H9 (cell line): ENCODE data around the gene SSBP2. TPM values are rescaled to one million over a fixed set of nuclear protein-coding genes. Genes with fewer than 3 reads are reported as not detected.
A peak's percentile ranks its signal among the peaks of the same experiment; 100 is the strongest.

ENCODE experiments used
- DNase-seq: peaks from one replicate; pipeline ENCODE4 v3.0.0-alpha.2; 2017
- H2AFZ ChIP-seq: one replicate; pipeline ENCODE4 v1.6.1; 2013; ENCODE audit warnings: mild to moderate bottlenecking, low read length, control low read depth, moderate library complexity
- H2AK5ac ChIP-seq: 2 replicates; pipeline ENCODE4 v1.6.1; 2013; ENCODE audit warnings: low read length, control low read depth, mixed read lengths; ENCODE audit not compliant: insufficient read length
- H2BK120ac ChIP-seq: one replicate; pipeline ENCODE4 v1.6.1; 2013; ENCODE audit warnings: low read depth, mild to moderate bottlenecking, low read length, control low read depth, inconsistent platforms; ENCODE audit not compliant: poor library complexity, severe bottlenecking
- H2BK12ac ChIP-seq: 2 replicates; pipeline ENCODE4 v1.6.1; 2013; ENCODE audit warnings: low read length, control low read depth, mixed read lengths, low read depth; ENCODE audit not compliant: insufficient read length
- H2BK15ac ChIP-seq: 2 replicates; pipeline ENCODE4 v1.6.1; 2013; ENCODE audit warnings: low read depth, low read length, control low read depth
- H2BK20ac ChIP-seq: one replicate; pipeline ENCODE4 v1.6.1; 2013; ENCODE audit warnings: low read depth, mild to moderate bottlenecking, low read length, control low read depth, inconsistent platforms; ENCODE audit not compliant: poor library complexity, severe bottlenecking
- H2BK5ac ChIP-seq: 2 replicates; pipeline ENCODE4 v1.6.1; 2013; ENCODE audit warnings: low read length, control low read depth, mixed read lengths; ENCODE audit not compliant: insufficient read length
- H3K14ac ChIP-seq: 2 replicates; pipeline ENCODE4 v1.6.1; 2013; ENCODE audit warnings: low read length, control low read depth; ENCODE audit not compliant: insufficient read depth
- H3K18ac ChIP-seq: 2 replicates; pipeline ENCODE4 v1.6.1; 2013; ENCODE audit warnings: low read depth, mild to moderate bottlenecking, mixed read lengths, low read length, control low read depth; ENCODE audit not compliant: insufficient read length
- H3K23ac ChIP-seq: 2 replicates; pipeline ENCODE4 v1.6.1; 2013; ENCODE audit warnings: low read length, control low read depth, mixed read lengths, low read depth; ENCODE audit not compliant: insufficient read length
- H3K23me2 ChIP-seq: 2 replicates; pipeline ENCODE4 v1.6.1; 2013; ENCODE audit warnings: low read depth, mild to moderate bottlenecking, mixed read lengths, low read length, control low read depth; ENCODE audit not compliant: insufficient read length, poor library complexity, severe bottlenecking
- H3K27ac ChIP-seq: 2 replicates; pipeline ENCODE4 v1.5.1; 2013; ENCODE audit warnings: low read length, control low read depth, mixed read lengths, low read depth; ENCODE audit not compliant: insufficient read length
- H3K27me3 ChIP-seq: 2 replicates; pipeline ENCODE4 v1.6.1; 2013; ENCODE audit warnings: low read length, control low read depth, inconsistent platforms; ENCODE audit not compliant: insufficient read depth
- H3K4ac ChIP-seq: 2 replicates; pipeline ENCODE4 v1.6.1; 2013; ENCODE audit warnings: low read depth, mild to moderate bottlenecking, control low read depth, inconsistent platforms, low read length, moderate library complexity
- H3K4me1 ChIP-seq: 2 replicates; pipeline ENCODE4 v1.6.1; 2013; ENCODE audit warnings: low read length, control low read depth, inconsistent platforms; ENCODE audit not compliant: insufficient read depth
- H3K4me2 ChIP-seq: 2 replicates; pipeline ENCODE4 v1.6.1; 2013; ENCODE audit warnings: low read length, control low read depth, mixed read lengths; ENCODE audit not compliant: insufficient read length, insufficient read depth
- H3K56ac ChIP-seq: 2 replicates; pipeline ENCODE4 v1.6.1; 2013; ENCODE audit warnings: low read depth, mild to moderate bottlenecking, mixed read lengths, low read length, control low read depth; ENCODE audit not compliant: insufficient read length
- H3K79me1 ChIP-seq: 2 replicates; pipeline ENCODE4 v1.6.1; 2013; ENCODE audit warnings: low read depth, mild to moderate bottlenecking, moderate library complexity, low read length, control low read depth, inconsistent platforms; ENCODE audit not compliant: insufficient read depth, poor library complexity, severe bottlenecking
- H3K79me2 ChIP-seq: 2 replicates; pipeline ENCODE4 v1.6.1; 2013; ENCODE audit warnings: low read length, control low read depth, inconsistent platforms; ENCODE audit not compliant: insufficient read depth
- H3K9ac ChIP-seq: 2 replicates; pipeline ENCODE4 v1.6.1; 2013; ENCODE audit warnings: low read length, control low read depth, mixed read lengths; ENCODE audit not compliant: insufficient read length; ENCODE audit errors: extremely low read depth
- H3K9me3 ChIP-seq: one replicate; pipeline ENCODE4 v1.6.1; 2013; ENCODE audit warnings: low read depth, low read length, inconsistent platforms; ENCODE audit not compliant: control insufficient read depth
- H3T11ph ChIP-seq: one replicate; pipeline ENCODE4 v1.6.1; 2013; ENCODE audit warnings: mild to moderate bottlenecking, low read length, control low read depth, inconsistent platforms
- H4K20me1 ChIP-seq: one replicate; pipeline ENCODE4 v1.6.1; 2013; ENCODE audit not compliant: control insufficient read depth, insufficient read length, insufficient read depth
- H4K5ac ChIP-seq: 2 replicates; pipeline ENCODE4 v1.6.1; 2013; ENCODE audit warnings: low read depth, mild to moderate bottlenecking, mixed read lengths, low read length, control low read depth; ENCODE audit not compliant: insufficient read length
- H4K8ac ChIP-seq: replicated peaks from 2 replicates; pipeline ENCODE4 v1.6.1; 2013; ENCODE audit warnings: low read length, control low read depth, mixed read lengths, low read depth; ENCODE audit not compliant: insufficient read length
- H4K91ac ChIP-seq: 2 replicates; pipeline ENCODE4 v1.6.1; 2013; ENCODE audit warnings: low read depth, mild to moderate bottlenecking, moderate library complexity, mixed read lengths, low read length, control low read depth; ENCODE audit not compliant: insufficient read length
- H3K27ac Mint-ChIP-seq, 3 experiments: 2 replicates in 2 of 3; 3 replicates in 1 of 3; pipeline ENCODE4 v1.8.0; 2020 to 2021; ENCODE audit warnings: mixed read lengths in 3 of 3, mild to moderate bottlenecking in 1 of 3, moderate library complexity in 1 of 3
- H3K27me3 Mint-ChIP-seq: 2 replicates; pipeline ENCODE4 v1.8.0; 2021; ENCODE audit warnings: low read depth, mild to moderate bottlenecking, moderate library complexity, mixed read lengths
- H3K36me3 Mint-ChIP-seq, 3 experiments: 2 replicates in 2 of 3; 3 replicates in 1 of 3; pipeline ENCODE4 v1.8.0; 2020 to 2021; ENCODE audit warnings: low read depth in 3 of 3, mixed read lengths in 3 of 3; ENCODE audit not compliant: insufficient read depth in 1 of 3
- H3K4me1 Mint-ChIP-seq, 2 experiments: 2 replicates each; pipeline ENCODE4 v1.8.0; 2020; ENCODE audit warnings: mixed read lengths in 2 of 2
- H3K4me3 Mint-ChIP-seq, 2 experiments: 2 replicates in 1 of 2; 3 replicates in 1 of 2; pipeline ENCODE4 v1.8.0; 2020 to 2021; ENCODE audit warnings: mild to moderate bottlenecking in 2 of 2, mixed read lengths in 2 of 2, moderate library complexity in 1 of 2
- H3K9me3 Mint-ChIP-seq, 2 experiments: 2 replicates in 1 of 2; 3 replicates in 1 of 2; pipeline ENCODE4 v1.8.0; 2020; ENCODE audit warnings: mild to moderate bottlenecking in 2 of 2, mixed read lengths in 2 of 2, moderate library complexity in 1 of 2
- CTCF ChIP-seq: fragments of 200-600 bp; sonication (generic); conservative IDR thresholded peaks from 3 replicates; pipeline ENCODE4 v1.8.0; 2021; ENCODE audit warnings: antibody characterized with exemption, mild to moderate bottlenecking
- WGBS: extraction: QIAGEN DNeasy Blood & Tissue Kit; methylation state at CpG from one replicate; pipeline ENCODE4 v1.1.7; 2013; ENCODE audit warnings: missing lambda C conversion rate, low lambda C conversion rate, mixed read lengths; ENCODE audit not compliant: insufficient read length; ENCODE audit errors: extremely low coverage; 5-methylcytosine and 5-hydroxymethylcytosine counted together
- total RNA-seq: library from RNA; stranded (reverse); gene quantifications from 2 replicates; pipeline ENCODE4 v1.2.1, GENCODE V29; 2021

Gene SSBP2
- total RNA-seq, 1 experiment from 2014 or later: 35.6 TPM

- H3K9ac ChIP-seq: no peak overlapping the region
- WGBS: no CpG with 5 or more reads among the region's 10 CpGs
These were observed 357.5 kb downstream of the SSBP2 start for GRCh38 chr5:81393430-81393782.

More at GRCh38 chr5:81393430-81393782, 357.5 kb downstream of the SSBP2 start:
- Histone ChIP-seq H3K4me1 (no peaks in the 10 kb centered on the region), H3K27me3 (no peaks in the 10 kb centered on the region), H2BK20ac (no peak overlapping the region), H3K56ac (no peak overlapping the region), H4K5ac (no peak overlapping the region), H2BK5ac (no peak overlapping the region), H3K14ac (peak overlapping the region; percentile 63; the same call in 1 of the 2 replicates), H3K79me2 (no peaks in the 10 kb centered on the region), H3K23ac (no peak overlapping the region), H4K91ac (no peak overlapping the region), H3K18ac (no peak overlapping the region), H3K4ac (no peak overlapping the region), H2BK120ac (no peak overlapping the region), H3K9me3 (no peaks in the 10 kb centered on the region), H3T11ph (no peak overlapping the region), H2BK12ac (no peak overlapping the region), H3K4me2 (peak overlapping the region; percentile 89), H3K27ac (no peak overlapping the region), H3K23me2 (peaks cover 3% of the 10 kb centered on the region), H4K8ac (no peak overlapping the region), H2AK5ac (no peak overlapping the region), H2BK15ac (no peak overlapping the region), H2AFZ (no peak overlapping the region), H3K79me1 (no peaks in the 10 kb centered on the region), H4K20me1 (no peaks in the 10 kb centered on the region)
- TF ChIP-seq CTCF: peak; percentile 30; the same call in 1 of the 3 replicates
- H3K27ac Mint-ChIP-seq: no peak overlapping the region
- 0 out of 4 replicates have a peak, but pooled peaks cover 0 to 4% of the 10 kb centered on the region in 2 experiments for H3K4me1 Mint-ChIP-seq
- DNase-seq: no peak
- peak overlapping the region; percentile 71 to 90 for H3K4me3 Mint-ChIP-seq
- peaks cover 40% of the 10 kb centered on the region for H3K27me3 Mint-ChIP-seq
- no peaks in the 10 kb centered on the region; a peak in 2 of 7 replicates for H3K36me3 Mint-ChIP-seq
- peaks cover 0 to 3% of the 10 kb centered on the region in 2 experiments; a peak in 3 of 5 replicates for H3K9me3 Mint-ChIP-seq
